ENCODE results near the gene FAHD1. TPM values are rescaled to one million over a fixed set of nuclear protein-coding genes. Genes with fewer than 3 reads are reported as not detected.

The FAHD1 gene
- total and polyA plus RNA-seq, 9 of the 15 experiments (the other 6 are each of a cell fraction or from before 2014, with no cell fraction given) = 2.2 to 20.9 (median 10.7) TPM

DNA sequence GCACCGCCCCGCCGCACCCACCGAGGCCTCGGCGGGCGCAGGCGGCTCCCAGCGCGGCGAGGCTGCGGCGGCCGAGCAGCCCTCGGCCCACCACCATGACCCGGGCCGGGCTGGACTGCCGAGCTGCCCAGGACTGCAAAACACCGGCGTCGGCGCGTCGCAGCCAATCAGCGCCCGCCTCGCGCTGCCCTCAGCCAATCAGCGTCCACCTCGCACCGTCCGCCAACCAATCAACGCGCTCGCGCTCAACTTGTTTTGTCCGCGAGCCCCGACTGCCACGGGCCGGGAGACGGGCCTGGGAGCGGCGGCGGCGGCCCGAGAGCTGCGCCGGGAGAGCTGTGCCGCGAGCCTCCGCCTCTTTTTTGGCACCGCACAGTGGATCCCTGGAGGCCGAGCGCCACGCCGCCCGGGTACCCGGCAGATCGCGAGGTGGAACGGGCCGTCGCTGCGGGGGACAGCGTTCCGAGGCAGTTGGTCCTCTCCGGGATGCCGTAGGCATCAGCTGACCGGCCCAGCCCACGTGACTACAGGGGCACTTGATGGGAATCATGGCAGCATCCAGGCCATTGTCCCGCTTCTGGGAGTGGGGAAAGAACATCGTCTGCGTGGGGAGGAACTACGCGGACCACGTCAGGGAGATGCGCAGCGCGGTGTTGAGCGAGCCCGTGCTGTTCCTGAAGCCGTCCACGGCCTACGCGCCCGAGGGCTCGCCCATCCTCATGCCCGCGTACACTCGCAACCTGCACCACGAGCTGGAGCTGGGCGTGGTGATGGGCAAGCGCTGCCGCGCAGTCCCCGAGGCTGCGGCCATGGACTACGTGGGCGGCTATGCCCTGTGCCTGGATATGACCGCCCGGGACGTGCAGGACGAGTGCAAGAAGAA lies at the start of gene FAHD1, which contains the start of gene HAGH (continued):
- TF ChIP-seq TOE1 (IDR thresholded peaks at IDR 0.05; ENCODE audit: borderline replicate concordance) (peak; percentile 98), TOE1 (CRISPR knock-in tag; IDR thresholded peaks at IDR 0.05; ENCODE audit: borderline replicate concordance, low read depth) (peak; percentile 67; the same call in 1 of the 2 replicates), ZFX (CRISPR knock-in tag; IDR thresholded peaks at IDR 0.05) (peak; percentile 96), NR3C1 (CRISPR knock-in tag; IDR thresholded peaks at IDR 0.05) (peak; percentile 68; the same call in 1 of the 2 replicates), CHD2 (IDR thresholded peaks at IDR 0.05; ENCODE audit: low read depth, low read length) (peak; percentile 74; the same call in 1 of the 2 replicates), ZNF311 (CRISPR knock-in tag; IDR thresholded peaks at IDR 0.05) (no peak), ZNF274 (IDR thresholded peaks at IDR 0.05; ENCODE audit: borderline replicate concordance, low read depth, low read length) (no peak), TBP (optimal IDR thresholded peaks at IDR 0.05; ENCODE audit: low read depth, low read length) (peak; percentile 58), RBM14 (IDR thresholded peaks at IDR 0.05; ENCODE audit: borderline replicate concordance, insufficient read depth, low read depth, low read length) (no peak), TCFL5 (CRISPR knock-in tag; conservative IDR thresholded peaks at IDR 0.05) (no peak), ZNF830 (CRISPR knock-in tag; IDR thresholded peaks at IDR 0.05) (0 out of 2 replicates have a peak, but pooled peaks have one; percentile 57), KDM5B (IDR thresholded peaks at IDR 0.05; ENCODE audit: insufficient replicate concordance, low read depth, low read length) (peak; percentile 64), SOX6 (IDR thresholded peaks at IDR 0.05) (0 out of 2 replicates have a peak, but pooled peaks have one; percentile 49), TRIM24 (IDR thresholded peaks at IDR 0.05) (peak in 1 of 2 experiments; percentile 89; a peak in 2 of 4 replicates)
- TF ChIP-seq, protein P1, sequence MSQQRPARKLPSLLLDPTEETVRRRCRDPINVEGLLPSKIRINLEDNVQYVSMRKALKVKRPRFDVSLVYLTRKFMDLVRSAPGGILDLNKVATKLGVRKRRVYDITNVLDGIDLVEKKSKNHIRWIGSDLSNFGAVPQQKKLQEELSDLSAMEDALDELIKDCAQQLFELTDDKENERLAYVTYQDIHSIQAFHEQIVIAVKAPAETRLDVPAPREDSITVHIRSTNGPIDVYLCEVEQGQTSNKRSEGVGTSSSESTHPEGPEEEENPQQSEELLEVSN (IDR thresholded peaks at IDR 0.05; ENCODE audit: borderline replicate concordance in 1 of 2, extremely low read depth in 1 of 2, insufficient read depth in 1 of 2, insufficient read length in 1 of 2, low read depth in 1 of 2, low read length in 1 of 2, poor library complexity in 1 of 2, severe bottlenecking in 1 of 2) = peak in 1 of 2 experiments; percentile 74
- TF ChIP-seq, protein P2, sequence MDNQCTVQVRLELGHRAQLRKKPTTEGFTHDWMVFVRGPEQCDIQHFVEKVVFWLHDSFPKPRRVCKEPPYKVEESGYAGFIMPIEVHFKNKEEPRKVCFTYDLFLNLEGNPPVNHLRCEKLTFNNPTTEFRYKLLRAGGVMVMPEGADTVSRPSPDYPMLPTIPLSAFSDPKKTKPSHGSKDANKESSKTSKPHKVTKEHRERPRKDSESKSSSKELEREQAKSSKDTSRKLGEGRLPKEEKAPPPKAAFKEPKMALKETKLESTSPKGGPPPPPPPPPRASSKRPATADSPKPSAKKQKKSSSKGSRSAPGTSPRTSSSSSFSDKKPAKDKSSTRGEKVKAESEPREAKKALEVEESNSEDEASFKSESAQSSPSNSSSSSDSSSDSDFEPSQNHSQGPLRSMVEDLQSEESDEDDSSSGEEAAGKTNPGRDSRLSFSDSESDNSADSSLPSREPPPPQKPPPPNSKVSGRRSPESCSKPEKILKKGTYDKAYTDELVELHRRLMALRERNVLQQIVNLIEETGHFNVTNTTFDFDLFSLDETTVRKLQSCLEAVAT (IDR thresholded peaks at IDR 0.05) = peak; percentile 16 to 28; a peak in 1 of 4 replicates
- TF ChIP-seq, protein P3, sequence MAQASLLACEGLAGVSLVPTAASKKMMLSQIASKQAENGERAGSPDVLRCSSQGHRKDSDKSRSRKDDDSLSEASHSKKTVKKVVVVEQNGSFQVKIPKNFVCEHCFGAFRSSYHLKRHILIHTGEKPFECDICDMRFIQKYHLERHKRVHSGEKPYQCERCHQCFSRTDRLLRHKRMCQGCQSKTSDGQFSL (CRISPR knock-in tag; IDR thresholded peaks at IDR 0.05) = no peak
- TF ChIP-seq, protein P3 (tag; IDR thresholded peaks at IDR 0.05) = no peak
- TF ChIP-seq, protein P4, sequence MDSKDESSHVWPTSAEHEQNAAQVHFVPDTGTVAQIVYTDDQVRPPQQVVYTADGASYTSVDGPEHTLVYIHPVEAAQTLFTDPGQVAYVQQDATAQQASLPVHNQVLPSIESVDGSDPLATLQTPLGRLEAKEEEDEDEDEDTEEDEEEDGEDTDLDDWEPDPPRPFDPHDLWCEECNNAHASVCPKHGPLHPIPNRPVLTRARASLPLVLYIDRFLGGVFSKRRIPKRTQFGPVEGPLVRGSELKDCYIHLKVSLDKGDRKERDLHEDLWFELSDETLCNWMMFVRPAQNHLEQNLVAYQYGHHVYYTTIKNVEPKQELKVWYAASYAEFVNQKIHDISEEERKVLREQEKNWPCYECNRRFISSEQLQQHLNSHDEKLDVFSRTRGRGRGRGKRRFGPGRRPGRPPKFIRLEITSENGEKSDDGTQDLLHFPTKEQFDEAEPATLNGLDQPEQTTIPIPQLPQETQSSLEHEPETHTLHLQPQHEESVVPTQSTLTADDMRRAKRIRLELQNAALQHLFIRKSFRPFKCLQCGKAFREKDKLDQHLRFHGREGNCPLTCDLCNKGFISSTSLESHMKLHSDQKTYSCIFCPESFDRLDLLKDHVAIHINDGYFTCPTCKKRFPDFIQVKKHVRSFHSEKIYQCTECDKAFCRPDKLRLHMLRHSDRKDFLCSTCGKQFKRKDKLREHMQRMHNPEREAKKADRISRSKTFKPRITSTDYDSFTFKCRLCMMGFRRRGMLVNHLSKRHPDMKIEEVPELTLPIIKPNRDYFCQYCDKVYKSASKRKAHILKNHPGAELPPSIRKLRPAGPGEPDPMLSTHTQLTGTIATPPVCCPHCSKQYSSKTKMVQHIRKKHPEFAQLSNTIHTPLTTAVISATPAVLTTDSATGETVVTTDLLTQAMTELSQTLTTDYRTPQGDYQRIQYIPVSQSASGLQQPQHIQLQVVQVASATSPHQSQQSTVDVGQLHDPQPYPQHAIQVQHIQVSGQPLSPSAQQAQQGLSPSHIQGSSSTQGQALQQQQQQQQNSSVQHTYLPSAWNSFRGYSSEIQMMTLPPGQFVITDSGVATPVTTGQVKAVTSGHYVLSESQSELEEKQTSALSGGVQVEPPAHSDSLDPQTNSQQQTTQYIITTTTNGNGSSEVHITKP (IDR thresholded peaks at IDR 0.05; ENCODE audit: partially characterized antibody) = peak; percentile 74

All from K562 (cell line).